ENCODE data around the gene DISP2.

The DISP2 gene

GRCh38 chr15:40320931-40321371 lies 37.1 kb upstream of the DISP2 start:
- Histone ChIP-seq H3K27ac (no peak overlapping the region), H3K27me3 (ENCODE audit: insufficient read depth, low read depth, severe bottlenecking) (no peaks in the 10 kb centered on the region), H3K4me3 (ENCODE audit: low read depth, low read length) (no peak overlapping the region), H3K36me3 (peaks cover 6% of the 10 kb centered on the region; the same call in 1 of the 2 replicates), H3K9me3 (ENCODE audit: severe bottlenecking) (no peaks in the 10 kb centered on the region)
- DNase-seq = peak; percentile 79
- peak; percentile 73 for TF ChIP-seq CTCF (IDR thresholded peaks at IDR 0.05; ENCODE audit: low read depth, low read length)

GRCh38 chr15:40322531-40323238 lies 35.3 kb upstream of the DISP2 start:
- no peak for DNase-seq
- H3K27ac ChIP-seq = peak overlapping the region; percentile 52
- TF ChIP-seq CTCF (IDR thresholded peaks at IDR 0.05; ENCODE audit: low read depth, low read length) = no peak

GRCh38 chr15:40323239-40323952 lies 34.6 kb upstream of the DISP2 start, which contains the start of gene INAFM2:
TSS of gene INAFM2 (plus strand) at chr15:40323692. CDS start at chr15:40324056, 364 bp downstream.
- no peaks in the 10 kb centered on the region for H3K27me3 ChIP-seq (ENCODE audit: insufficient read depth, low read depth, severe bottlenecking)
- no peaks in the 10 kb centered on the region for H3K9me3 ChIP-seq (ENCODE audit: severe bottlenecking)
- peak; percentile 96 for DNase-seq
- H3K4me3 ChIP-seq (ENCODE audit: low read depth, low read length) = peak within 1 kb of the TSS; percentile 57
- H3K36me3 ChIP-seq = peaks cover 19% of the 10 kb centered on the region
- peak; percentile 50 for TF ChIP-seq CTCF (IDR thresholded peaks at IDR 0.05; ENCODE audit: low read depth, low read length)
- peak within 1 kb of the TSS; percentile 56 for H3K27ac ChIP-seq

More at GRCh38 chr15:40322531-40323238, 35.3 kb upstream of the DISP2 start:
- Histone ChIP-seq H3K36me3 (peaks cover 19% of the 10 kb centered on the region), H3K9me3 (ENCODE audit: severe bottlenecking) (no peaks in the 10 kb centered on the region), H3K27me3 (ENCODE audit: insufficient read depth, low read depth, severe bottlenecking) (no peaks in the 10 kb centered on the region), H3K4me3 (ENCODE audit: low read depth, low read length) (peak overlapping the region; percentile 50)

GRCh38 chr15:40323953-40324937 lies 33.8 kb upstream of the DISP2 start:
- Histone ChIP-seq H3K9me3 (ENCODE audit: severe bottlenecking) (no peaks in the 10 kb centered on the region), H3K36me3 (peaks cover 19% of the 10 kb centered on the region), H3K27me3 (ENCODE audit: insufficient read depth, low read depth, severe bottlenecking) (no peaks in the 10 kb centered on the region), H3K27ac (peak overlapping the region; percentile 56), H3K4me3 (ENCODE audit: low read depth, low read length) (peak overlapping the region; percentile 57)
- no peak for DNase-seq
- TF ChIP-seq CTCF (IDR thresholded peaks at IDR 0.05; ENCODE audit: low read depth, low read length) = no peak

- TF ChIP-seq CTCF (IDR thresholded peaks at IDR 0.05; ENCODE audit: low read depth, low read length) = no peak
- H3K9me3 ChIP-seq (ENCODE audit: severe bottlenecking) = no peaks in the 10 kb centered on the region
- H3K36me3 ChIP-seq = peaks cover 19% of the 10 kb centered on the region
- H3K27me3 ChIP-seq (ENCODE audit: insufficient read depth, low read depth, severe bottlenecking) = no peaks in the 10 kb centered on the region
- H3K4me3 ChIP-seq (ENCODE audit: low read depth, low read length) = no peak overlapping the region
- DNase-seq = no peak
- H3K27ac ChIP-seq = no peak overlapping the region
These were observed 32.8 kb upstream of the DISP2 start for GRCh38 chr15:40325188-40325587.
